ENCODE measurements around the gene HECTD2.

DNA sequence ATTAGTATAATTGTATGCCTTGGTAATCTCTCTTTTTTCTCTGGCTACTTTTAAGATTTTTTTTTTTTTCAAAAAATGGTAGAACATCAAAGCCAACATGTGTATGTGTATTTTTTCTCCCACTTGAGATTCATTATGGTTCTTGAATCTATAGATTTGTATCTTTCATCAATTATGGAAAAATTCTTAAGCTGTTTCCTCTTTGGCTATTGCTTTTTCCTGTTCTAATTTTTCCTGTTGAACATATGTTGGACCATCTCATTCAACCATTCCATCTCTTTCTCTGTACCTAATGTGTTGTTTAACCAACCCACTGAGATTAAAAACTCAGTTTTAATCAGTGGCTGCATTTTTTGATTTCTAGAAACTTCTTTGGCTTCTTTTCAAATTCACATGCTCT is 107.2 kb downstream of the HECTD2 start:
- no peak for TF ChIP-seq POLR2A (IDR thresholded peaks at IDR 0.05)
- no peak for TF ChIP-seq CTCF (IDR thresholded peaks at IDR 0.05)
- no peak for TF ChIP-seq POLR2AphosphoS5 (IDR thresholded peaks at IDR 0.05)
- no peak for TF ChIP-seq EP300 (IDR thresholded peaks at IDR 0.05)
